CD14-positive monocyte (primary cell): ENCODE data around the gene IRF2BP2. TPM values are rescaled to one million over a fixed set of nuclear protein-coding genes. Genes with fewer than 3 reads are reported as not detected.

Experiments
- DNase-seq, 3 donors: peaks; one replicate each; pipeline ENCODE4 v3.0.0-alpha.2; 2011 to 2022
- H2AFZ ChIP-seq: 2 replicates; pipeline ENCODE4 v1.6.0; 2012; ENCODE audit warnings: mild to moderate bottlenecking, low read depth, low read length, inconsistent platforms; ENCODE audit not compliant: insufficient read depth, poor library complexity, severe bottlenecking
- H3K27ac ChIP-seq, 2 donors: 1 replicate in 1 of 2; 2 replicates in 1 of 2; pipeline ENCODE4 v1.5.1; 2012 to 2013; ENCODE audit warnings: low read length in 2 of 2, control low read depth in 1 of 2, inconsistent platforms in 1 of 2, low read depth in 1 of 2, mild to moderate bottlenecking in 1 of 2
- H3K27me3 ChIP-seq, 2 donors: one replicate each; pipeline versions ENCODE4 v1.6.0 to v1.6.1; 2011 to 2013; ENCODE audit warnings: low read length in 2 of 2; ENCODE audit not compliant: control insufficient read depth in 2 of 2, insufficient read depth in 2 of 2
- H3K36me3 ChIP-seq, 2 donors: replicated peaks in 1 of 2; 1 replicate in 1 of 2; 2 replicates in 1 of 2; pipeline versions ENCODE4 v1.5.1 to v1.6.1; 2012 to 2013; ENCODE audit warnings: low read length in 2 of 2, control low read depth in 1 of 2, inconsistent platforms in 1 of 2, mild to moderate bottlenecking in 1 of 2; ENCODE audit not compliant: insufficient read depth in 2 of 2, control insufficient read depth in 1 of 2
- H3K4me1 ChIP-seq, 2 donors: 1 replicate in 1 of 2; 2 replicates in 1 of 2; pipeline versions ENCODE4 v1.5.1 to v1.6.1; 2012 to 2013; ENCODE audit warnings: low read length in 2 of 2, control low read depth in 1 of 2, inconsistent platforms in 1 of 2, mild to moderate bottlenecking in 1 of 2, moderate library complexity in 1 of 2; ENCODE audit not compliant: insufficient read depth in 2 of 2, control insufficient read depth in 1 of 2
- H3K4me2 ChIP-seq: replicated peaks from 2 replicates; pipeline ENCODE3; 2012; ENCODE audit warnings: low read length, moderate library complexity, mild to moderate bottlenecking; ENCODE audit not compliant: poor library complexity, severe bottlenecking; ENCODE audit errors: extremely low read depth
- H3K4me3 ChIP-seq, 3 experiments: fragments of 200-600 bp in 1 of 3; sonication (generic) in 1 of 3; replicated peaks in 1 of 3; 1 replicate in 2 of 3; 2 replicates in 1 of 3; pipeline ENCODE4 v1.5.1; 2011 to 2013; ENCODE audit warnings: low read length in 3 of 3, mild to moderate bottlenecking in 3 of 3, control low read depth in 2 of 3, low read depth in 2 of 3, inconsistent platforms in 1 of 3, moderate library complexity in 1 of 3
- H3K79me2 ChIP-seq: 2 replicates; pipeline ENCODE4 v1.6.0; 2012; ENCODE audit warnings: mild to moderate bottlenecking, control low read depth, inconsistent platforms, low read length, moderate library complexity; ENCODE audit not compliant: insufficient read depth
- H3K9ac ChIP-seq: 2 replicates; pipeline ENCODE4 v1.6.0; 2017; ENCODE audit warnings: low read length, mild to moderate bottlenecking; ENCODE audit not compliant: insufficient read depth, poor library complexity, severe bottlenecking
- H3K9me3 ChIP-seq, 2 donors: replicated peaks in 1 of 2; 1 replicate in 1 of 2; 2 replicates in 1 of 2; pipeline versions ENCODE4 v1.5.1 to v1.6.1; 2012 to 2013; ENCODE audit warnings: low read length in 2 of 2, control low read depth in 1 of 2; ENCODE audit not compliant: control insufficient read depth in 1 of 2, insufficient read depth in 1 of 2
- H4K20me1 ChIP-seq: 2 replicates; pipeline ENCODE4 v1.6.0; 2012; ENCODE audit warnings: mild to moderate bottlenecking, low read length, control low read depth, moderate library complexity; ENCODE audit not compliant: insufficient read depth
- H3K27ac Mint-ChIP-seq, 7 donors: one replicate each; pipeline ENCODE4 v1.8.0; 2020; ENCODE audit warnings: mild to moderate bottlenecking in 7 of 7, mixed read lengths in 7 of 7, moderate library complexity in 6 of 7, inconsistent platforms in 2 of 7
- H3K27me3 Mint-ChIP-seq, 3 donors: one replicate each; pipeline ENCODE4 v1.8.0; 2021 to 2022; ENCODE audit warnings: low read depth in 3 of 3, mild to moderate bottlenecking in 3 of 3, mixed read lengths in 3 of 3, moderate library complexity in 3 of 3, inconsistent platforms in 1 of 3
- H3K36me3 Mint-ChIP-seq, 2 donors: one replicate each; pipeline ENCODE4 v1.8.0; 2020; ENCODE audit warnings: mixed read lengths in 2 of 2, inconsistent platforms in 1 of 2, mild to moderate bottlenecking in 1 of 2
- H3K4me1 Mint-ChIP-seq: one replicate; pipeline ENCODE4 v1.8.0; 2020; ENCODE audit warnings: mild to moderate bottlenecking, mixed read lengths
- H3K4me3 Mint-ChIP-seq, 2 donors: one replicate each; pipeline ENCODE4 v1.8.0; 2020; ENCODE audit warnings: mild to moderate bottlenecking in 2 of 2, mixed read lengths in 2 of 2, moderate library complexity in 1 of 2
- H3K9me3 Mint-ChIP-seq, 7 donors: one replicate each; pipeline ENCODE4 v1.8.0; 2020 to 2022; ENCODE audit warnings: mixed read lengths in 7 of 7, mild to moderate bottlenecking in 6 of 7, moderate library complexity in 6 of 7, inconsistent platforms in 2 of 7
- WGBS: methylation state at CpG from one replicate; pipeline ENCODE4 v1.1.5; 2013; ENCODE audit warnings: missing lambda C conversion rate; ENCODE audit not compliant: insufficient coverage; 5-methylcytosine and 5-hydroxymethylcytosine counted together
- intact Hi-C, 2 donors: fragments of 100-400 bp; cut with micrococcal nuclease; formaldehyde crosslinking; loops; one replicate each; pipeline versions ENCODE4 v1.15.0 to v1.15.1; 2023
- polyA plus RNA-seq, 3 donors: library from polyadenylated mRNA; depleted of rRNA in 1 of 3; unstranded in 2 of 3; stranded (reverse) in 1 of 3; fragments of 300-500 nt in 2 of 3; fragments of >200 nt in 1 of 3; fragmentation: Illumina TruSeq in 2 of 3; gene quantifications; 1 replicate in 2 of 3; 2 replicates in 1 of 3; pipeline ENCODE4 v1.2.3, GENCODE V29; 2012 to 2021
- TF ChIP-seq, protein P1 (sequence below): fragments of 200-600 bp; IDR thresholded peaks from one replicate; pipeline ENCODE4 v1.8.0; 2022; ENCODE audit warnings: antibody characterized with exemption, mild to moderate bottlenecking

The IRF2BP2 gene
- polyA plus RNA-seq, 3 donors, result 22.4 to 656 (median 22.6) TPM

DNA sequence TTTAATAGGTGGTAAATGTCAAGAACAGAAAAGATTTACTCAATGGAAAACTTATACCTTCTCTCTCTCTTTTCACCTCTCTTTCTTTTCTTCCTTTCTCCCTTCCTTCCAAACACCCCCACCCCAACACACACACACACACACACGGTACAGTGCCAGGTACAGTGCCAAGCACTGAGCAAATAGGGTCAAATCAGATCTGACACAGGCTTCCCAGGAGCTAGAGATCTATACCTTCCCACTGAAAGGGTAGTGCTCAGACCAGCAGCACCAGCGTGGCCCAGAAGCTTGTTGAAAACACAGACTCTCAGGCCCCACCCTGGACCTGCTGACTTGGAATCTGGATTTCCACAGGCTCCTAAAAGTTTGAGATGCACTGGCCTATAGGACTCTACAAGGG is 31.9 kb downstream of the IRF2BP2 start:
- H3K4me3 ChIP-seq, result no peak overlapping the region
- H3K9me3 ChIP-seq, result no peaks in the 10 kb centered on the region
- no peak overlapping the region for H3K27ac ChIP-seq
- no peak overlapping the region for H2AFZ ChIP-seq
- H3K4me3 Mint-ChIP-seq, result no peak overlapping the region
- no peaks in the 10 kb centered on the region for H3K27me3 Mint-ChIP-seq
- peaks cover 12% of the 10 kb centered on the region for H3K4me1 Mint-ChIP-seq
- H4K20me1 ChIP-seq, result no peaks in the 10 kb centered on the region
- H3K36me3 ChIP-seq, result no peaks in the 10 kb centered on the region
- intact Hi-C loops, result no loop called here
- no peak overlapping the region for H3K27ac Mint-ChIP-seq
- TF ChIP-seq, protein P1, sequence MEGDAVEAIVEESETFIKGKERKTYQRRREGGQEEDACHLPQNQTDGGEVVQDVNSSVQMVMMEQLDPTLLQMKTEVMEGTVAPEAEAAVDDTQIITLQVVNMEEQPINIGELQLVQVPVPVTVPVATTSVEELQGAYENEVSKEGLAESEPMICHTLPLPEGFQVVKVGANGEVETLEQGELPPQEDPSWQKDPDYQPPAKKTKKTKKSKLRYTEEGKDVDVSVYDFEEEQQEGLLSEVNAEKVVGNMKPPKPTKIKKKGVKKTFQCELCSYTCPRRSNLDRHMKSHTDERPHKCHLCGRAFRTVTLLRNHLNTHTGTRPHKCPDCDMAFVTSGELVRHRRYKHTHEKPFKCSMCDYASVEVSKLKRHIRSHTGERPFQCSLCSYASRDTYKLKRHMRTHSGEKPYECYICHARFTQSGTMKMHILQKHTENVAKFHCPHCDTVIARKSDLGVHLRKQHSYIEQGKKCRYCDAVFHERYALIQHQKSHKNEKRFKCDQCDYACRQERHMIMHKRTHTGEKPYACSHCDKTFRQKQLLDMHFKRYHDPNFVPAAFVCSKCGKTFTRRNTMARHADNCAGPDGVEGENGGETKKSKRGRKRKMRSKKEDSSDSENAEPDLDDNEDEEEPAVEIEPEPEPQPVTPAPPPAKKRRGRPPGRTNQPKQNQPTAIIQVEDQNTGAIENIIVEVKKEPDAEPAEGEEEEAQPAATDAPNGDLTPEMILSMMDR, result no peak
- peaks cover 0 to 8% (median 3%) of the 10 kb centered on the region in 7 donors for H3K9me3 Mint-ChIP-seq
- H3K36me3 Mint-ChIP-seq, result no peaks in the 10 kb centered on the region
- no peak overlapping the region for H3K9ac ChIP-seq
- H3K4me1 ChIP-seq, result peaks cover 5 to 11% of the 10 kb centered on the region in 2 donors
- H3K79me2 ChIP-seq, result no peaks in the 10 kb centered on the region
- DNase-seq, result no peak
- no peak overlapping the region for H3K4me2 ChIP-seq
- WGBS, result 89% methylated on average over 1 of the region's 2 CpGs
- H3K27me3 ChIP-seq, result no peaks in the 10 kb centered on the region

DNA sequence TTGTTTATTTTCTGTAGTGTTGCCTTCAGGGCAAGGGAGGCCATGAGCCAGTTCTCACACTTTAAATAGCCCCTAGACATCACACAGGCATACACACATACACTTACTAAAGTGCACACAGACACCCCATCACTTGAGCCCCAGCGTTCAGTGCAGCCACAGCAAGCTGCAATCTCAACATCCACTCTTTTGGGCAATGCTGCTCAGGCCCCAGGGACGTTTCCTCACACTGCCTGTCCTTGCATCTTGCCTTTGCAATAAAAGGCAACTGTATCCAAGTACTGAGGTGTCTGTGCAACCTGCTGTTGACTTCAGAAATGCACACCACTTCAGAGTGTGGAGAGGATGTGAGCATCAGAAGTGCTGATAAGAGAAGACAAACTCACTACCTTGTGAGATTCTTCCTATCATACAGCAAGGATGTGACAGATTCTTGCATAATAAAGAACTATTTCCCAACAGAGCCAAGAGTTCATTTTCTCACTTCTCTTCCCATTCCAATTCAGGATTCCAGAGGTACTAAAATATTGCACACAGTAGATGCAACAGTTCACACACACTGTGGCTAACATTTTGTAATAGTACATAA is 36.2 kb downstream of the IRF2BP2 start:
- Mint-ChIP-seq H3K4me3 (no peak overlapping the region), H3K36me3 (no peaks in the 10 kb centered on the region), H3K9me3 (no peaks in the 10 kb centered on the region), H3K27me3 (no peaks in the 10 kb centered on the region), H3K4me1 (peaks cover 9% of the 10 kb centered on the region), H3K27ac (peak overlapping the region in 2 of 7 donors; percentile 1 to 15)
- no peak overlapping the region for H3K4me2 ChIP-seq
- intact Hi-C loops, result no loop called here
- H3K27ac ChIP-seq, result no peak overlapping the region
- no peaks in the 10 kb centered on the region for H3K27me3 ChIP-seq
- peak in 2 of 3 donors; percentile 23 to 43 for DNase-seq
- H3K36me3 ChIP-seq, result no peaks in the 10 kb centered on the region
- H2AFZ ChIP-seq, result no peak overlapping the region
- 36% methylated on average over 2 of the region's 2 CpGs for WGBS
- H3K9me3 ChIP-seq, result no peaks in the 10 kb centered on the region
- no peak overlapping the region for H3K9ac ChIP-seq
- no peaks in the 10 kb centered on the region for H3K79me2 ChIP-seq
- H3K4me3 ChIP-seq, result no peak overlapping the region
- no peaks in the 10 kb centered on the region for H4K20me1 ChIP-seq
- TF ChIP-seq, protein P1, result no peak
- peaks cover 5 to 11% of the 10 kb centered on the region in 2 donors for H3K4me1 ChIP-seq
